ENCODE measurements around the gene OXTR. TPM values are rescaled to one million over a fixed set of nuclear protein-coding genes. Genes with fewer than 3 reads are reported as not detected.

Gene OXTR
- total RNA-seq, 2 donors from 2014 or later: 0.24 to 1.8 TPM

GRCh38 chr3:8736436-8736835 lies 33.0 kb downstream of the OXTR start:
- TF ChIP-seq CTCF (IDR thresholded peaks at IDR 0.05): no peak
- Histone ChIP-seq H3K27me3 (no peaks in the 10 kb centered on the region), H3K36me3 (no peaks in the 10 kb centered on the region), H3K9ac (ENCODE audit: low read depth in 2 of 2, low read length in 2 of 2) (no peak overlapping the region), H3K4me3 (no peak overlapping the region), H3K9me3 (no peaks in the 10 kb centered on the region), H3K4me1 (no peaks in the 10 kb centered on the region), H3K27ac (no peak overlapping the region)
- DNase-seq: no peak
- intact Hi-C loops (cut with DNase I): no loop called here

GRCh38 chr3:8734908-8735307 lies 34.5 kb downstream of the OXTR start:
- Histone ChIP-seq H3K4me1 (no peaks in the 10 kb centered on the region), H3K4me3 (no peak overlapping the region), H3K27ac (no peak overlapping the region), H3K36me3 (no peaks in the 10 kb centered on the region), H3K9me3 (no peaks in the 10 kb centered on the region), H3K27me3 (no peaks in the 10 kb centered on the region), H3K9ac (ENCODE audit: low read depth in 2 of 2, low read length in 2 of 2) (no peak overlapping the region)
- no peak for TF ChIP-seq CTCF (IDR thresholded peaks at IDR 0.05)
- DNase-seq: no peak
- intact Hi-C loops (cut with DNase I): no loop called here

GRCh38 chr3:8734137-8734878 lies 35.1 kb downstream of the OXTR start:
- no peaks in the 10 kb centered on the region for H3K9me3 ChIP-seq
- TF ChIP-seq CTCF (IDR thresholded peaks at IDR 0.05): no peak

GRCh38 chr3:8733332-8734094 lies 35.9 kb downstream of the OXTR start, which contains the start of gene CAV3:
TSS of gene CAV3 (plus strand) at chr3:8733802. CDS start at chr3:8733877, 75 bp downstream.
- DNase-seq: no peak
- H3K9me3 ChIP-seq: no peaks in the 10 kb centered on the region
- no peak within 1 kb of the TSS for H3K9ac ChIP-seq (ENCODE audit: low read depth in 2 of 2, low read length in 2 of 2)
- no peaks in the 10 kb centered on the region for H3K4me1 ChIP-seq
- H3K4me3 ChIP-seq: no peak within 1 kb of the TSS
- H3K36me3 ChIP-seq: no peaks in the 10 kb centered on the region
- TF ChIP-seq CTCF (IDR thresholded peaks at IDR 0.05): no peak
- intact Hi-C loops (cut with DNase I): no loop called here
- H3K27me3 ChIP-seq: no peaks in the 10 kb centered on the region
- no peak within 1 kb of the TSS for H3K27ac ChIP-seq

More at GRCh38 chr3:8734137-8734878, 35.1 kb downstream of the OXTR start:
- Histone ChIP-seq H3K27me3 (no peaks in the 10 kb centered on the region), H3K36me3 (no peaks in the 10 kb centered on the region), H3K4me1 (no peaks in the 10 kb centered on the region), H3K27ac (no peak overlapping the region), H3K9ac (ENCODE audit: low read depth in 2 of 2, low read length in 2 of 2) (no peak overlapping the region), H3K4me3 (no peak overlapping the region)
- DNase-seq: no peak
- intact Hi-C loops (cut with DNase I): no loop called here

GRCh38 chr3:8732413-8732812 lies 37.0 kb downstream of the OXTR start:
- intact Hi-C loops (cut with DNase I): no loop called here

More at GRCh38 chr3:8732413-8732812, 37.0 kb downstream of the OXTR start:
- Histone ChIP-seq H3K27me3 (no peaks in the 10 kb centered on the region), H3K27ac (no peak overlapping the region), H3K36me3 (no peaks in the 10 kb centered on the region), H3K4me3 (no peak overlapping the region), H3K9me3 (no peaks in the 10 kb centered on the region), H3K9ac (ENCODE audit: low read depth in 2 of 2, low read length in 2 of 2) (no peak overlapping the region), H3K4me1 (no peaks in the 10 kb centered on the region)
- TF ChIP-seq CTCF (IDR thresholded peaks at IDR 0.05): no peak
- no peak for DNase-seq

Data from colonic mucosa (tissue), 4 donors.